PFSK-1 (cell line): ENCODE results near the gene OR1F1.

ENCODE experiments used
- POLR2AphosphoS5 ChIP-seq: IDR thresholded peaks from 2 replicates; pipeline ENCODE4 v1.6.1; 2012; ENCODE audit warnings: low read depth, mild to moderate bottlenecking, control low read depth, low read length, moderate library complexity
- REST ChIP-seq, 2 experiments: IDR thresholded peaks; 2 replicates each; pipeline versions ENCODE4 v1.6.1 to v1.8.0; 2011 to 2012; ENCODE audit warnings: low read depth in 2 of 2, low read length in 2 of 2, control low read depth in 1 of 2, inconsistent platforms in 1 of 2, mild to moderate bottlenecking in 1 of 2, moderate library complexity in 1 of 2; ENCODE audit not compliant: insufficient read depth in 1 of 2
- TAF1 ChIP-seq: IDR thresholded peaks from 2 replicates; pipeline ENCODE4 v1.6.1; 2012; ENCODE audit warnings: low read length, control low read depth, borderline replicate concordance; ENCODE audit not compliant: insufficient read depth

GRCh38 chr16:3234543-3234856, 46.5 kb downstream of the OR1F1 start:
- no peak for TF ChIP-seq POLR2AphosphoS5
- TF ChIP-seq REST (IDR thresholded peaks at IDR 0.05; ENCODE audit: insufficient read depth in 1 of 2, low read depth in 2 of 2, low read length in 2 of 2), result no peak
- no peak for TF ChIP-seq TAF1
